ENCODE results near the gene SAMD10.
"Not testable (repeated sequence)": the region's sequence is repeated elsewhere in the genome, so short reads cannot be mapped to it uniquely, and the experiment has no call there.

SAMD10 gene

DNA sequence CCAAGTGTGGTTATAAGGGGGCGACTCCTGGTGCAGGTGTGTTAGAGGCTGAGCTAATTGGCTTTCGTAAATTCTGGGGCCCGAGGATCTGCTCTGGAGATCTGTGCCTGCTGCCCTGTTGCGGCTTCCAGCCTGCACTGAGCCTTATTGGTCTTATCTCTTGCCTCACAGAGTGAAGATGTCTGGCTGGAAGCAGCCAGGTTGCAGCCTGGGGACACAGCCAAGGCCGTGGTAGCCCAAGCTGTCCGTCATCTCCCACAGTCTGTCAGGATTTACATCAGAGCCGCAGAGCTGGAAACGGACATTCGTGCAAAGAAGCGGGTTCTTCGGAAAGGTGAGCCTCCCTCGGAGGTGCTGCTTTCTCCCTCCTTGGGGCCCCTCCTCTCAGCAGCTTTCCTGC is 21.5 kb upstream of the SAMD10 start:
- Histone ChIP-seq H3K27me3 (ENCODE audit: control insufficient read depth, insufficient read depth, low read length, poor library complexity, severe bottlenecking) (no peaks in the 10 kb centered on the region), H3K4me1 (ENCODE audit: control insufficient read depth, insufficient read depth, low read length) (no peaks in the 10 kb centered on the region), H3K36me3 (ENCODE audit: control insufficient read depth, insufficient read depth, low read length) (peaks cover 47% of the 10 kb centered on the region), H3K9me3 (ENCODE audit: control insufficient read depth, low read length) (no peaks in the 10 kb centered on the region), H3K27ac (ENCODE audit: insufficient read depth, low read depth, low read length, poor library complexity, severe bottlenecking) (no peak overlapping the region), H3K4me3 (ENCODE audit: insufficient read depth, low read depth, low read length) (no peak overlapping the region)
- WGBS, 2 experiments, result 96 to 97% methylated on average over 12 of the region's 12 CpGs

GRCh38 chr20:63982937-63983336 is 3.5 kb upstream of the SAMD10 start:
- Histone ChIP-seq H3K4me1 (ENCODE audit: control insufficient read depth, insufficient read depth, low read length) (peaks cover 9% of the 10 kb centered on the region), H3K4me3 (ENCODE audit: insufficient read depth, low read depth, low read length) (no peak overlapping the region), H3K36me3 (ENCODE audit: control insufficient read depth, insufficient read depth, low read length) (peaks cover 11% of the 10 kb centered on the region), H3K27me3 (ENCODE audit: control insufficient read depth, insufficient read depth, low read length, poor library complexity, severe bottlenecking) (peaks cover 19% of the 10 kb centered on the region), H3K9me3 (ENCODE audit: control insufficient read depth, low read length) (no peaks in the 10 kb centered on the region), H3K27ac (ENCODE audit: insufficient read depth, low read depth, low read length, poor library complexity, severe bottlenecking) (no peak overlapping the region)
- WGBS, 2 experiments, result 95 to 96% methylated on average over 14 of the region's 14 CpGs

GRCh38 chr20:63980806-63981728 is 1.6 kb upstream of the SAMD10 start, which contains the start of gene PRPF6:
Gene PRPF6 (plus strand): TSS chr20:63981132. CDS start chr20:63981246, 114 bp downstream.
- Histone ChIP-seq H3K9me3 (ENCODE audit: control insufficient read depth, low read length) (no peaks in the 10 kb centered on the region), H3K27ac (ENCODE audit: insufficient read depth, low read depth, low read length, poor library complexity, severe bottlenecking) (peak within 1 kb of the TSS; percentile 89), H3K4me3 (ENCODE audit: insufficient read depth, low read depth, low read length) (peak within 1 kb of the TSS; percentile 85), H3K27me3 (ENCODE audit: control insufficient read depth, insufficient read depth, low read length, poor library complexity, severe bottlenecking) (peaks cover 19% of the 10 kb centered on the region), H3K4me1 (ENCODE audit: control insufficient read depth, insufficient read depth, low read length) (peaks cover 9% of the 10 kb centered on the region), H3K36me3 (ENCODE audit: control insufficient read depth, insufficient read depth, low read length) (peaks cover 11% of the 10 kb centered on the region)
- 1% methylated on average over 75 of the region's 75 CpGs for WGBS, 2 experiments

DNA sequence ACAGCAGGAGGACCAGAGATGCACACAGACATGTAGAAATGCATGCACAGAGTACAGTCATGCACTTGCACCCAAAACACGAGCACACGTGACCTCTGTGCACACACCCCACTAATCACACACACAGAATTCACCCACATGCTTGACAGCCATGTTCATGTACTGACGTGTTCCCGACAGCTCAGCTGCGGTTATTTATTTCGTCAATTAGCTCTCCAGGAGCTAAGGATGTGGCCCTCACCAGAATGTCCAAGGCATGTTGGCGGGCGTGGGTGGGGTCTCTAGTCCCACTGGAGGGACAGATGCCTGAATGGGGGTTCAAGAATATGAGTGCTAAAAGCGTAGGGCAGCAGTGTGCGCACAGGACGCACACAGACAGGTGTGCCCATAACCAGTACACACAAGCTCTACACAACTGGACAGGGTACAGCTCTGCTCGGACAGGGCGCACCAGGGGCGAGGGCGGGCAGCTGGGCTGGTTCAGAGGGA is 919 bp upstream of the SAMD10 start:
- Histone ChIP-seq H3K9me3 (ENCODE audit: control insufficient read depth, low read length) (no peaks in the 10 kb centered on the region), H3K4me1 (ENCODE audit: control insufficient read depth, insufficient read depth, low read length) (peaks cover 9% of the 10 kb centered on the region), H3K27me3 (ENCODE audit: control insufficient read depth, insufficient read depth, low read length, poor library complexity, severe bottlenecking) (peaks cover 19% of the 10 kb centered on the region), H3K36me3 (ENCODE audit: control insufficient read depth, insufficient read depth, low read length) (peaks cover 8% of the 10 kb centered on the region), H3K27ac (ENCODE audit: insufficient read depth, low read depth, low read length, poor library complexity, severe bottlenecking) (no peak overlapping the region), H3K4me3 (ENCODE audit: insufficient read depth, low read depth, low read length) (peak overlapping the region; percentile 85)
- WGBS, 2 experiments, result 92 to 95% methylated on average over 15 of the region's 15 CpGs

DNA sequence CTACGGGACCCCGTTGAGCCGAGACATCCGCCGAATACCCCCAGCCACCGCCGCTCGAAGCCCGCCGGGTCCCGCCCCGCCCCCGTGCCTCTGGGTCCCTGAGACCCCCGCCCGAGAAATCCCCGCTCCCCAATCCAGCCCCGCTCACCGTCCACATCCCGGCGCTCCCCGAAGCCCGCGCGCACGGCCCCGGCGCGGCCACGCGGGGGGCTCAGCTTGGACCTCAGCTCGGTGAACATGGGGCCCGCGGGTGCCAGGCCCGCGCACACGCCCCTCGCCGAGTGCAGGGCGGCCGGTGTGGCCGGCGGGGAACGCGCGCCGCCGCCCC is 249 bp downstream of the SAMD10 start:
- Histone ChIP-seq H3K9me3 (ENCODE audit: control insufficient read depth, low read length) (no peaks in the 10 kb centered on the region), H3K36me3 (ENCODE audit: control insufficient read depth, insufficient read depth, low read length) (no peaks in the 10 kb centered on the region), H3K4me1 (ENCODE audit: control insufficient read depth, insufficient read depth, low read length) (peaks cover 9% of the 10 kb centered on the region), H3K27me3 (ENCODE audit: control insufficient read depth, insufficient read depth, low read length, poor library complexity, severe bottlenecking) (peaks cover 19% of the 10 kb centered on the region), H3K4me3 (ENCODE audit: insufficient read depth, low read depth, low read length) (peak overlapping the region; percentile 75), H3K27ac (ENCODE audit: insufficient read depth, low read depth, low read length, poor library complexity, severe bottlenecking) (no peak overlapping the region)
- WGBS, 2 experiments, result 0% methylated on average over 47 of the region's 47 CpGs

- WGBS, 2 experiments, result 11 to 12% methylated on average over 52 of the region's 52 CpGs
- Histone ChIP-seq H3K36me3 (ENCODE audit: control insufficient read depth, insufficient read depth, low read length) (no peaks in the 10 kb centered on the region), H3K27ac (ENCODE audit: insufficient read depth, low read depth, low read length, poor library complexity, severe bottlenecking) (no peak overlapping the region)
Measured at GRCh38 chr20:63978319-63979228, 868 bp downstream of the SAMD10 start.

GRCh38 chr20:63977739-63978276 is 1.6 kb downstream of the SAMD10 start:
- Histone ChIP-seq H3K36me3 (ENCODE audit: control insufficient read depth, insufficient read depth, low read length) (no peaks in the 10 kb centered on the region), H3K9me3 (ENCODE audit: control insufficient read depth, low read length) (no peaks in the 10 kb centered on the region), H3K27me3 (ENCODE audit: control insufficient read depth, insufficient read depth, low read length, poor library complexity, severe bottlenecking) (peaks cover 23% of the 10 kb centered on the region), H3K4me1 (ENCODE audit: control insufficient read depth, insufficient read depth, low read length) (peaks cover 9% of the 10 kb centered on the region), H3K27ac (ENCODE audit: insufficient read depth, low read depth, low read length, poor library complexity, severe bottlenecking) (no peak overlapping the region), H3K4me3 (ENCODE audit: insufficient read depth, low read depth, low read length) (no peak overlapping the region)
- 77 to 80% methylated on average over 16 of the region's 16 CpGs for WGBS, 2 experiments

More at GRCh38 chr20:63978319-63979228, 868 bp downstream of the SAMD10 start:
- Histone ChIP-seq H3K4me1 (ENCODE audit: control insufficient read depth, insufficient read depth, low read length) (peaks cover 9% of the 10 kb centered on the region), H3K27me3 (ENCODE audit: control insufficient read depth, insufficient read depth, low read length, poor library complexity, severe bottlenecking) (peaks cover 19% of the 10 kb centered on the region), H3K9me3 (ENCODE audit: control insufficient read depth, low read length) (no peaks in the 10 kb centered on the region), H3K4me3 (ENCODE audit: insufficient read depth, low read depth, low read length) (peak overlapping the region; percentile 75)

- peaks cover 23% of the 10 kb centered on the region for H3K27me3 ChIP-seq (ENCODE audit: control insufficient read depth, insufficient read depth, low read length, poor library complexity, severe bottlenecking)
- WGBS, 2 experiments, result 89 to 90% methylated on average over 18 of the region's 18 CpGs
- no peaks in the 10 kb centered on the region for H3K9me3 ChIP-seq (ENCODE audit: control insufficient read depth, low read length)
- peaks cover 9% of the 10 kb centered on the region for H3K4me1 ChIP-seq (ENCODE audit: control insufficient read depth, insufficient read depth, low read length)
- no peak overlapping the region for H3K4me3 ChIP-seq (ENCODE audit: insufficient read depth, low read depth, low read length)
- no peaks in the 10 kb centered on the region for H3K36me3 ChIP-seq (ENCODE audit: control insufficient read depth, insufficient read depth, low read length)
- no peak overlapping the region for H3K27ac ChIP-seq (ENCODE audit: insufficient read depth, low read depth, low read length, poor library complexity, severe bottlenecking)
Measured at GRCh38 chr20:63976980-63977738, 2.3 kb downstream of the SAMD10 start.

DNA sequence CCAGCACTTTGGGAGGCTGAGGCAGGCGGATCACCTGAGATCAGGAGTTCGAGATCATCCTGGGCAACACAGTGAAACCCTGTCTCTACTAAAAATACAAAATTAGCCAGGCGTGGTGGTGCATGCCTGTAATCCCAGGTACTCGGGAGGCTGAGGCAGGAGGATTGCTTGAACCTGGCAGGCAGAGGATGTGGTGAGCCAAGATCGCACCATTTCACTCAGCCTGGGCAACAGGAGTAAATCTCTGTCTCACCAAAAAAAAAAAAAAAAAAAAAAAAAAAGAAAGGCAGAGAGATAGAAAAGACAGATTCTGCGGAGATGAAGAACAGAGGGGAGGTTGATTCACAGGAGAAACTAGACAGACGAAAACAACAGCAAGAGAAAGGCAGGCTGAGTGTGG is 2.9 kb downstream of the SAMD10 start:
- H3K36me3 ChIP-seq (ENCODE audit: control insufficient read depth, insufficient read depth, low read length); H3K4me1 ChIP-seq (ENCODE audit: control insufficient read depth, insufficient read depth, low read length); H3K9me3 ChIP-seq (ENCODE audit: control insufficient read depth, low read length); H3K4me3 ChIP-seq (ENCODE audit: insufficient read depth, low read depth, low read length); H3K27ac ChIP-seq (ENCODE audit: insufficient read depth, low read depth, low read length, poor library complexity, severe bottlenecking): not testable (repeated sequence)
- 86 to 89% methylated on average over 7 of the region's 7 CpGs for WGBS, 2 experiments
- peaks cover 23% of the 10 kb centered on the region for H3K27me3 ChIP-seq (ENCODE audit: control insufficient read depth, insufficient read depth, low read length, poor library complexity, severe bottlenecking)
